ENCODE measurements around the gene TOX2. TPM values are rescaled to one million over a fixed set of nuclear protein-coding genes. Genes with fewer than 3 reads are reported as not detected.

Gene TOX2
- total RNA-seq, 3 donors from 2014 or later (not counting 1 experiment from before 2014, with no cell fraction given): 0.93 to 1.8 (median 1.2) TPM

DNA sequence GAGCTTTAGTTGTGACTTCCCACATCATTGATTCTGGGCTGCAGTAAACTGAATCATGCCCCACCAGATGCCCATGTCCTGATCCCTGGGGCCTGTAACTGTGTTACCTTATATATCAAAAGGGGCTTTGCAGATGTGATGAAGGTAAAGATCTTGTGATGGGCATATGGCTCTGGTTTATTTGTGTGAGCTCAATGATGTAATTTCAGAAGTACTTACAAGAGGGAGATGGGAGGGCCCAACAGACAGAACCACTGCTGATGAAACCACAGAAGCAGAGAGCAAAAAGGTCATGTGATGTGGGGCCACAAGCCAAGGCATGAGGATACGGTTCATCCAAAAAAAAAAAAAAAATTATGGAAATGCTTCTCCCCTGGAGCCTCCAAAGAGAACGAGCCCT is 118.7 kb downstream of the TOX2 start:
- Histone ChIP-seq H3K9me3 (ENCODE audit: control insufficient read depth, insufficient read depth, low read length) (no peaks in the 10 kb centered on the region), H3K4me3 (ENCODE audit: low read length) (no peak overlapping the region), H3K27me3 (ENCODE audit: control insufficient read depth, insufficient read depth, low read length) (peaks cover 8% of the 10 kb centered on the region), H3K4me1 (ENCODE audit: control insufficient read depth, insufficient read depth, low read length) (peaks cover 21% of the 10 kb centered on the region), H3K36me3 (ENCODE audit: control insufficient read depth, insufficient read depth, low read length) (no peaks in the 10 kb centered on the region), H3K27ac (ENCODE audit: low read length) (no peak overlapping the region)
- Mint-ChIP-seq H3K36me3 (no peaks in the 10 kb centered on the region), H3K9me3 (no peaks in the 10 kb centered on the region), H3K27me3 (ENCODE audit: low read depth in 2 of 2) (peaks cover 72 to 92% of the 10 kb centered on the region in 2 donors), H3K27ac (no peak overlapping the region), H3K4me3 (no peak overlapping the region), H3K4me1 (peaks cover 43 to 60% of the 10 kb centered on the region in 2 donors)
- TF ChIP-seq, protein P1, sequence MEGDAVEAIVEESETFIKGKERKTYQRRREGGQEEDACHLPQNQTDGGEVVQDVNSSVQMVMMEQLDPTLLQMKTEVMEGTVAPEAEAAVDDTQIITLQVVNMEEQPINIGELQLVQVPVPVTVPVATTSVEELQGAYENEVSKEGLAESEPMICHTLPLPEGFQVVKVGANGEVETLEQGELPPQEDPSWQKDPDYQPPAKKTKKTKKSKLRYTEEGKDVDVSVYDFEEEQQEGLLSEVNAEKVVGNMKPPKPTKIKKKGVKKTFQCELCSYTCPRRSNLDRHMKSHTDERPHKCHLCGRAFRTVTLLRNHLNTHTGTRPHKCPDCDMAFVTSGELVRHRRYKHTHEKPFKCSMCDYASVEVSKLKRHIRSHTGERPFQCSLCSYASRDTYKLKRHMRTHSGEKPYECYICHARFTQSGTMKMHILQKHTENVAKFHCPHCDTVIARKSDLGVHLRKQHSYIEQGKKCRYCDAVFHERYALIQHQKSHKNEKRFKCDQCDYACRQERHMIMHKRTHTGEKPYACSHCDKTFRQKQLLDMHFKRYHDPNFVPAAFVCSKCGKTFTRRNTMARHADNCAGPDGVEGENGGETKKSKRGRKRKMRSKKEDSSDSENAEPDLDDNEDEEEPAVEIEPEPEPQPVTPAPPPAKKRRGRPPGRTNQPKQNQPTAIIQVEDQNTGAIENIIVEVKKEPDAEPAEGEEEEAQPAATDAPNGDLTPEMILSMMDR (IDR thresholded peaks at IDR 0.05): no peak
- ATAC-seq (no peak), DNase-seq (no peak)
- intact Hi-C loops (cut with micrococcal nuclease): no loop called here
- 35% methylated on average over 2 of the region's 2 CpGs for WGBS (ENCODE audit: insufficient coverage)

DNA sequence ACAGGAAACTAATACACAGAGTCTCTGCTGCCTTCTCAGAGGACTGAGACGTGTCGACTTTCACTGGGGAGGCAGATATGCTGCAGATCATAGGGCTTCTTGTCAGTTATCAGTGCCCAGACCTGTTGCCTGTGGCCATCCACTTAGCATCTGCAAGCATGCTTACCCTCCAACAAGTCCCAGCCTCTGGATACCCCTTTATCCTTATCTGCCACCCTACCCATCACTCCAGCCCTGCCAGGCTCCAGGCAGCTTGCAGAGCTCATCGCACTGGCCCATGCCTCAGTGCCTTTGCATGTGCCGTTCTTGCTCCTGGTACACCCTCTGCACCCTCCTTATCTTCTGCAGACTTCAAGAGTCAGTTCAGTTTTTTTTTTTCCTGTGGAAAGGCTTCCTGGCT is 119.2 kb downstream of the TOX2 start:
- WGBS (ENCODE audit: insufficient coverage): 80% methylated on average over 4 of the region's 4 CpGs
- H3K27me3 ChIP-seq (ENCODE audit: control insufficient read depth, insufficient read depth, low read length): peaks cover 5% of the 10 kb centered on the region
- DNase-seq (no peak), ATAC-seq (no peak)
- peaks cover 38 to 55% of the 10 kb centered on the region in 2 donors for H3K4me1 Mint-ChIP-seq
- no peak overlapping the region for H3K4me3 ChIP-seq (ENCODE audit: low read length)
- H3K27ac Mint-ChIP-seq: no peak overlapping the region
- no peaks in the 10 kb centered on the region for H3K9me3 Mint-ChIP-seq
- TF ChIP-seq, protein P1 (IDR thresholded peaks at IDR 0.05): no peak
- no peak overlapping the region for H3K4me3 Mint-ChIP-seq
- intact Hi-C loops (cut with micrococcal nuclease): no loop called here
- no peaks in the 10 kb centered on the region for H3K9me3 ChIP-seq (ENCODE audit: control insufficient read depth, insufficient read depth, low read length)
- no peaks in the 10 kb centered on the region for H3K36me3 Mint-ChIP-seq
- H3K27me3 Mint-ChIP-seq (ENCODE audit: low read depth in 2 of 2): peaks cover 68 to 90% of the 10 kb centered on the region in 2 donors
- H3K4me1 ChIP-seq (ENCODE audit: control insufficient read depth, insufficient read depth, low read length): peaks cover 16% of the 10 kb centered on the region
- no peak overlapping the region for H3K27ac ChIP-seq (ENCODE audit: low read length)
- no peaks in the 10 kb centered on the region for H3K36me3 ChIP-seq (ENCODE audit: control insufficient read depth, insufficient read depth, low read length)

DNA sequence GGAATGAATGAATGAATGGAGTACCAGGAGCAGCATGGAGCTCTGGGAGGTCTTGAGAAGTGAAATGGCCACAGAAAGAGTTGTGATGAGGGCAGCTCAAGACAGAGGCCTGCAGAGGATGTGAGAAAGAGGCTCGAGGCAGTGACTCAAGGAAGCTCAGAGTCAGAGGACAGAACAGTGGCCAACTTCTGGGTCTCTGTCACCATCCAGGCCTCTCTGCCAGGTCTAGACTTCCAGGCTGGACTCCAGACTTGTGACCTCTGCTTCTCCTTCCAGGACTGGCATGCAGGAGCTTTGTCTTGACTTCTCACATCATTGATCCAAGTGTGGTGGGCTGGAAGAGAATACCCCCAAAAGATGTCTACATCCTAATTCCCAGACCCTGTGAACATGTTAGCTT is 119.8 kb downstream of the TOX2 start:
- WGBS (ENCODE audit: insufficient coverage): 71% methylated on average over 1 of the region's 1 CpG
- no peak for ATAC-seq
- Histone ChIP-seq H3K36me3 (ENCODE audit: control insufficient read depth, insufficient read depth, low read length) (no peaks in the 10 kb centered on the region), H3K9me3 (ENCODE audit: control insufficient read depth, insufficient read depth, low read length) (no peaks in the 10 kb centered on the region), H3K4me3 (ENCODE audit: low read length) (no peak overlapping the region), H3K27ac (ENCODE audit: low read length) (no peak overlapping the region), H3K4me1 (ENCODE audit: control insufficient read depth, insufficient read depth, low read length) (peaks cover 10% of the 10 kb centered on the region), H3K27me3 (ENCODE audit: control insufficient read depth, insufficient read depth, low read length) (peaks cover 5% of the 10 kb centered on the region)
- H3K4me3 Mint-ChIP-seq: no peak overlapping the region
- H3K9me3 Mint-ChIP-seq: no peaks in the 10 kb centered on the region
- no peak for DNase-seq
- intact Hi-C loops (cut with micrococcal nuclease): no loop called here
- TF ChIP-seq, protein P1 (IDR thresholded peaks at IDR 0.05): no peak
- H3K4me1 Mint-ChIP-seq: peaks cover 32 to 49% of the 10 kb centered on the region in 2 donors
- H3K27ac Mint-ChIP-seq: no peak overlapping the region
- no peaks in the 10 kb centered on the region for H3K36me3 Mint-ChIP-seq
- peaks cover 70 to 92% of the 10 kb centered on the region in 2 donors for H3K27me3 Mint-ChIP-seq (ENCODE audit: low read depth in 2 of 2)

DNA sequence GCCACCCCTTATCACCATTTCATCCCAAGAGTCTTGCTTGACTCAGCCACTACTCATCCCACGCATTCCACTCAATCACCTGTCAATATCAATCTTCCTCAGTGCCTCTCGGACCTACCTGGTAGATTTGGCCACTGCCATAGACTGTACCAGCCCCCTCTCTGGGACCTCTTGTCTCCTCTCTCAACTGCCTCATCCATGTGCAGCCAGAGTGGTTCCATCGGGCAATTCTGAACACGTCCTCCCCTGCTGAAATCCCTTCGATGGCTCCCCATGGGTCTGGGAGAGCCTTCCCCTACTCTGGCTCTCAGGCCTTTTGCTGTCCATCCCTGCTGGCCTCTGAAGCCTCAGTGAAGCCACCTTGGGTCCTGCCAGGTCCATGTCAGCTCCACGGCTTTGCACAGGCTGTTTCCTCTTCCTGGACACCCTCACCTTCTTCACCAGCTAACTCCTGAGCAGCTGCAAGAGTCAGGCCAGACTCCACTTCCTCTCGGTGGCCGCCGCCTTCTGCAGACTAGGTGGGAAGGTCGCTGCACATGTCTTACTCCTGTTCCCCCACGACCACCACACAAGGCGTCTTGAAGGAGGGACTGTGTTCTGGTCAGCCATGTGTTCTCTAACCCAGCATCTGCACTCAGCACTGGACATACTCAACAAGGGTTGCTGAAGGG is 120.4 kb downstream of the TOX2 start:
- Histone ChIP-seq H3K27me3 (ENCODE audit: control insufficient read depth, insufficient read depth, low read length) (peaks cover 7% of the 10 kb centered on the region), H3K4me3 (ENCODE audit: low read length) (no peak overlapping the region), H3K4me1 (ENCODE audit: control insufficient read depth, insufficient read depth, low read length) (peaks cover 4% of the 10 kb centered on the region), H3K36me3 (ENCODE audit: control insufficient read depth, insufficient read depth, low read length) (no peaks in the 10 kb centered on the region), H3K9me3 (ENCODE audit: control insufficient read depth, insufficient read depth, low read length) (no peaks in the 10 kb centered on the region), H3K27ac (ENCODE audit: low read length) (no peak overlapping the region)
- no peaks in the 10 kb centered on the region for H3K36me3 Mint-ChIP-seq
- H3K27me3 Mint-ChIP-seq (ENCODE audit: low read depth in 2 of 2): peaks cover 69 to 91% of the 10 kb centered on the region in 2 donors
- intact Hi-C loops (cut with micrococcal nuclease): no loop called here
- WGBS (ENCODE audit: insufficient coverage): 53% methylated on average over 12 of the region's 12 CpGs
- H3K9me3 Mint-ChIP-seq: no peaks in the 10 kb centered on the region
- H3K4me1 Mint-ChIP-seq: peaks cover 26 to 42% of the 10 kb centered on the region in 2 donors
- no peak overlapping the region for H3K27ac Mint-ChIP-seq
- DNase-seq: no peak
- TF ChIP-seq, protein P1 (IDR thresholded peaks at IDR 0.05): no peak
- no peak overlapping the region for H3K4me3 Mint-ChIP-seq
- ATAC-seq: no peak
